ENCODE data around the gene WRNIP1. TPM values are rescaled to one million over a fixed set of nuclear protein-coding genes. Genes with fewer than 3 reads are reported as not detected.

Gene WRNIP1
- total and polyA plus RNA-seq, 2 of the 13 experiments (the other 11 are each of a cell fraction or from before 2014, with no cell fraction given) = 77.7 to 90.3 TPM

- TF ChIP-seq ZNF142 (CRISPR knock-in tag; IDR thresholded peaks at IDR 0.05) = no peak
- 0 out of 2 replicates have a peak, but pooled peaks have one; percentile 36 for TF ChIP-seq ZNF383 (CRISPR knock-in tag; IDR thresholded peaks at IDR 0.05; ENCODE audit: borderline replicate concordance)
- TF ChIP-seq BRF2 (CRISPR knock-in tag; IDR thresholded peaks at IDR 0.05) = no peak
- TF ChIP-seq RBM22 (optimal IDR thresholded peaks at IDR 0.05; ENCODE audit: low read length) = peak; percentile 33
- TF ChIP-seq ZSCAN12 (CRISPR knock-in tag; IDR thresholded peaks at IDR 0.05) = 0 out of 2 replicates have a peak, but pooled peaks have one; percentile 73
- TF ChIP-seq UBTF (CRISPR knock-in tag; IDR thresholded peaks at IDR 0.05) = peak; percentile 83
- TF ChIP-seq ZNF235 (CRISPR knock-in tag; IDR thresholded peaks at IDR 0.05; ENCODE audit: borderline replicate concordance) = peak; percentile 48; the same call in 1 of the 2 replicates
- no peak for TF ChIP-seq ZNF329 (CRISPR knock-in tag; IDR thresholded peaks at IDR 0.05; ENCODE audit: low read depth)
- no peak for TF ChIP-seq SNRNP70 (IDR thresholded peaks at IDR 0.05; ENCODE audit: low read depth, low read length)
- TF ChIP-seq HDAC1 (CRISPR knock-in tag; IDR thresholded peaks at IDR 0.05) = peak; percentile 77
- 0 out of 2 replicates have a peak, but pooled peaks have one; percentile 37 for TF ChIP-seq POGZ (CRISPR knock-in tag; IDR thresholded peaks at IDR 0.05)
- TF ChIP-seq ZFP82 (CRISPR knock-in tag; IDR thresholded peaks at IDR 0.05; ENCODE audit: borderline replicate concordance) = no peak
- 0 out of 2 replicates have a peak, but pooled peaks have one; percentile 55 for TF ChIP-seq ZMYM3 (CRISPR knock-in tag; IDR thresholded peaks at IDR 0.05)
- TF ChIP-seq ESRRA (CRISPR knock-in tag; IDR thresholded peaks at IDR 0.05; ENCODE audit: low read depth) = peak; percentile 46; the same call in 1 of the 2 replicates
- TF ChIP-seq ZNF607 (CRISPR knock-in tag; IDR thresholded peaks at IDR 0.05; ENCODE audit: borderline replicate concordance) = peak; percentile 86; the same call in 1 of the 2 replicates
- 0 out of 2 replicates have a peak, but pooled peaks have one; percentile 49 for TF ChIP-seq ZNF34 (CRISPR knock-in tag; IDR thresholded peaks at IDR 0.05; ENCODE audit: borderline replicate concordance)
- no peak for TF ChIP-seq ZNF562 (CRISPR knock-in tag; IDR thresholded peaks at IDR 0.05; ENCODE audit: borderline replicate concordance)
- TF ChIP-seq ISL2 (CRISPR knock-in tag; IDR thresholded peaks at IDR 0.05) = 0 out of 2 replicates have a peak, but pooled peaks have one; percentile 45
- no peak; the same call in 1 of the 2 replicates for TF ChIP-seq TBP (CRISPR knock-in tag; IDR thresholded peaks at IDR 0.05)
Measured at GRCh38 chr6:2765896-2766766, 938 bp downstream of the WRNIP1 start (continued).

Data from HepG2 (cell line).